Lower lobe of right lung (tissue), 2 donors: ENCODE results near the gene PLSCR4. TPM values are rescaled to one million over a fixed set of nuclear protein-coding genes. Genes with fewer than 3 reads are reported as not detected.

ENCODE experiments used
- ATAC-seq, 2 donors: fragments of 200-7000 bp; cut with Tn5 transposase; one replicate each; pipeline ENCODE4 v1.9.1; 2020 to 2022; ENCODE audit warnings: mild to moderate bottlenecking in 2 of 2, moderate library complexity in 2 of 2
- DNase-seq: peaks from one replicate; pipeline ENCODE4 v3.0.0-alpha.2; 2020
- H3K27ac ChIP-seq: fragments of 200-600 bp; one replicate; pipeline ENCODE4 v1.8.0; 2022
- H3K27me3 ChIP-seq: fragments of 200-600 bp; one replicate; pipeline ENCODE4 v1.8.0; 2022; ENCODE audit warnings: low read depth
- H3K36me3 ChIP-seq: fragments of 200-600 bp; one replicate; pipeline ENCODE4 v1.8.0; 2022; ENCODE audit warnings: mild to moderate bottlenecking
- H3K4me1 ChIP-seq: fragments of 200-600 bp; one replicate; pipeline ENCODE4 v1.8.0; 2022
- H3K4me3 ChIP-seq: fragments of 200-600 bp; one replicate; pipeline ENCODE4 v1.8.0; 2022; ENCODE audit warnings: mild to moderate bottlenecking
- H3K9me3 ChIP-seq: fragments of 200-600 bp; one replicate; pipeline ENCODE4 v1.8.0; 2022
- CTCF ChIP-seq: fragments of 200-600 bp; IDR thresholded peaks from one replicate; pipeline ENCODE4 v1.8.0; 2022; ENCODE audit warnings: antibody characterized with exemption, mild to moderate bottlenecking
- intact Hi-C: fragments of 100-400 bp; cut with DNase I; formaldehyde crosslinking; loops from one replicate; pipeline ENCODE4 v1.11.0; 2022
- total RNA-seq: library from RNA; stranded (reverse); fragmentation: NEBNext Ultra II Directional; extraction: Animal tissue kit (Norgen Biotek cat#: 25700); gene quantifications from one replicate; pipeline ENCODE4 v1.2.1, GENCODE V29; 2021
- donor health status: DM: no; HTN: yes; CAD: no; lungs with severe emphysema.

PLSCR4 gene
- total RNA-seq, 1 donor from 2014 or later, result 63.5 TPM

DNA sequence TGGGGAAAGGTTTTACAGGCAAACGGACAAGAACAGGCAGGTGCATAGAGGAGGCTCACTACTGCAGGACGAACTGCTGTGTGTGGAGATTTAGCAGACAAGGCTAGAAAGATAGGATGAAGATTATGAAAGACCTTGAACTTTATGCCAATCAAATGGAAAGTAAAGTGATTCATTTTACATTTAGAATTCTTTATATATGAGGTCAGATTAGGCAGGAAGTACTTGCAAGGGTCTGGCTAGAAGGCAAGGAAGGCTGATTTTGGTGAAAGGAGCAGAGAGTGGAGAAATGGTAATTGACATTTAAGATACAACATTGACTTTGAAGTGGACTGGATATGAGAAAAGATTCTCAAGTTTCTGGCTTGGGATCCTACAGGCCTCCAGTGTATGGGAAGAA, 33.6 kb downstream of the PLSCR4 start:
- H3K9me3 ChIP-seq, result no peaks in the 10 kb centered on the region
- peaks cover 12% of the 10 kb centered on the region for H3K36me3 ChIP-seq
- no peak for DNase-seq
- no peaks in the 10 kb centered on the region for H3K27me3 ChIP-seq
- no peak for ATAC-seq
- TF ChIP-seq CTCF, result no peak
- peaks cover 13% of the 10 kb centered on the region for H3K4me1 ChIP-seq
- H3K27ac ChIP-seq, result no peak overlapping the region
- no peak overlapping the region for H3K4me3 ChIP-seq
- intact Hi-C loops, result loop anchor here (10.0 kb wide), 2 partner anchors 107 to 367 kb away; no protein-coding TSS in a partner anchor

- ATAC-seq (no peak), DNase-seq (no peak)
- H3K27ac ChIP-seq, result no peak overlapping the region
- TF ChIP-seq CTCF, result no peak
- no peak overlapping the region for H3K4me3 ChIP-seq
- H3K36me3 ChIP-seq, result peaks cover 12% of the 10 kb centered on the region
- no peaks in the 10 kb centered on the region for H3K9me3 ChIP-seq
- intact Hi-C loops, result loop anchor here (10.0 kb wide), 2 partner anchors 110 to 370 kb away; no protein-coding TSS in a partner anchor
- H3K4me1 ChIP-seq, result no peaks in the 10 kb centered on the region
- H3K27me3 ChIP-seq, result no peaks in the 10 kb centered on the region
Measured at GRCh38 chr3:146214493-146214892, 36.4 kb downstream of the PLSCR4 start.

GRCh38 chr3:146209371-146209770, 41.5 kb downstream of the PLSCR4 start:
- peaks cover 16% of the 10 kb centered on the region for H3K36me3 ChIP-seq
- intact Hi-C loops, result no loop called here
- no peaks in the 10 kb centered on the region for H3K9me3 ChIP-seq
- no peak overlapping the region for H3K27ac ChIP-seq
- no peak for DNase-seq
- no peak for TF ChIP-seq CTCF
- H3K4me3 ChIP-seq, result no peak overlapping the region
- no peaks in the 10 kb centered on the region for H3K4me1 ChIP-seq
- no peak for ATAC-seq
- no peaks in the 10 kb centered on the region for H3K27me3 ChIP-seq

GRCh38 chr3:146203776-146204175, 47.1 kb downstream of the PLSCR4 start:
- no peak for DNase-seq
- intact Hi-C loops, result no loop called here
- Histone ChIP-seq H3K4me3 (no peak overlapping the region), H3K4me1 (no peaks in the 10 kb centered on the region), H3K27me3 (no peaks in the 10 kb centered on the region), H3K9me3 (no peaks in the 10 kb centered on the region), H3K36me3 (peaks cover 16% of the 10 kb centered on the region), H3K27ac (no peak overlapping the region)
- ATAC-seq, result no peak
- no peak for TF ChIP-seq CTCF

DNA sequence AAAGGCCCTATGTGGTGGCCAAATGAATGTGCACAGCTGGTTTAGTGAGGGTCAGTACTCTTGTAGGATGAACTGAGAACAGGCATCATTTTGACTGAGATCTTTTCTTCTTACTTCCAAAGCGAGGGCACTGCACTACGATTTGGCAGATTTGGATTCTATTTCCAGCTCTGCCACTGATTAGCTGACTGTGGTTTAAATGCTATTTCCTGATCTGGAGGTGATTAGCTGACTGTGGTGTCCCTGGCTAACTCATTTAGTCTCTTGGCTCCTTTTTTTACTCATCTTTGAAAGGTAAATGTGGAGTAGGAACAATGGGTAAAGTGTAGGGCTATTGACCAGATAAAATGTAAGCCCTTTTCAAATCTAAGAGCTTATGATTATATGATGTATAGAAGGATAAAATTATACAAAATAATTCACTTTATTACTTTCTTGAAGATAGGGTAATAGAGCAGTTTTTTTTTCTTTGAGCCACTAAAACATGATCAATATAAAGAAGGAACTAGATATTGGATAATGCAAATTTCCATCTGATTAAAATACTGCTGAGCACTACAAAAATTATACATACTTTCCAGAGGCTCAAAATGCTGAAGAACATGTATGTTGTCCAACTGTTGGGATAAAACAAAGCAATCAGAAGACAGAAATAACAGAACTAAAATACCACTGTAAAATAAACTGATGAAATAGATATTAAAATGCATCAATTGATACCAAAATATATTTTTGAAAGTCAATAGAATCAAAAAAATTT, 50.3 kb downstream of the PLSCR4 start:
- intact Hi-C loops, result no loop called here
- Histone ChIP-seq H3K4me3 (no peak overlapping the region), H3K27me3 (no peaks in the 10 kb centered on the region), H3K27ac (no peak overlapping the region), H3K9me3 (no peaks in the 10 kb centered on the region), H3K36me3 (peaks cover 5% of the 10 kb centered on the region), H3K4me1 (peaks cover 4% of the 10 kb centered on the region)
- DNase-seq (no peak), ATAC-seq (no peak)
- no peak for TF ChIP-seq CTCF
